ENCODE measurements around the gene KIR3DL1.
"Not testable (repeated sequence)": the region's sequence is repeated elsewhere in the genome, so short reads cannot be mapped to it uniquely, and the experiment has no call there.

The KIR3DL1 gene

GRCh38 chr19:54858476-54858875, 42.2 kb downstream of the KIR3DL1 start:
- not testable (repeated sequence) for H3K9me3 ChIP-seq (ENCODE audit: control insufficient read depth in 1 of 2, low read length in 2 of 2); H3K27ac ChIP-seq (ENCODE audit: low read length); H3K4me3 ChIP-seq (ENCODE audit: low read depth in 1 of 2, low read length in 2 of 2); H3K36me3 ChIP-seq (ENCODE audit: control insufficient read depth in 1 of 2, insufficient read depth in 2 of 2, low read length in 2 of 2); H3K4me1 ChIP-seq (ENCODE audit: control insufficient read depth in 1 of 2, insufficient read depth in 2 of 2, low read length in 2 of 2); H3K27me3 ChIP-seq (ENCODE audit: low read depth, low read length)

GRCh38 chr19:54859421-54859820, 43.2 kb downstream of the KIR3DL1 start:
- H3K27ac ChIP-seq (ENCODE audit: low read length) = not testable (repeated sequence)

GRCh38 chr19:54863459-54863858, 47.2 kb downstream of the KIR3DL1 start:
- H3K4me3 ChIP-seq (ENCODE audit: low read depth in 1 of 2, low read length in 2 of 2); H3K36me3 ChIP-seq (ENCODE audit: control insufficient read depth in 1 of 2, insufficient read depth in 2 of 2, low read length in 2 of 2); H3K4me1 ChIP-seq (ENCODE audit: control insufficient read depth in 1 of 2, insufficient read depth in 2 of 2, low read length in 2 of 2); H3K9me3 ChIP-seq (ENCODE audit: control insufficient read depth in 1 of 2, low read length in 2 of 2); H3K27ac ChIP-seq (ENCODE audit: low read length); H3K27me3 ChIP-seq (ENCODE audit: low read depth, low read length): not testable (repeated sequence)

More at GRCh38 chr19:54859421-54859820, 43.2 kb downstream of the KIR3DL1 start:
- H3K27me3 ChIP-seq (ENCODE audit: low read depth, low read length); H3K9me3 ChIP-seq (ENCODE audit: control insufficient read depth in 1 of 2, low read length in 2 of 2); H3K4me3 ChIP-seq (ENCODE audit: low read depth in 1 of 2, low read length in 2 of 2); H3K36me3 ChIP-seq (ENCODE audit: control insufficient read depth in 1 of 2, insufficient read depth in 2 of 2, low read length in 2 of 2); H3K4me1 ChIP-seq (ENCODE audit: control insufficient read depth in 1 of 2, insufficient read depth in 2 of 2, low read length in 2 of 2): not testable (repeated sequence)

- Histone ChIP-seq H3K4me1 (ENCODE audit: control insufficient read depth in 1 of 2, insufficient read depth in 2 of 2, low read length in 2 of 2) (no peaks in the 10 kb centered on the region), H3K4me3 (ENCODE audit: low read depth in 1 of 2, low read length in 2 of 2) (no peak overlapping the region), H3K36me3 (ENCODE audit: control insufficient read depth in 1 of 2, insufficient read depth in 2 of 2, low read length in 2 of 2) (no peaks in the 10 kb centered on the region), H3K9me3 (ENCODE audit: control insufficient read depth in 1 of 2, low read length in 2 of 2) (no peaks in the 10 kb centered on the region), H3K27ac (ENCODE audit: low read length) (no peak overlapping the region), H3K27me3 (ENCODE audit: low read depth, low read length) (no peaks in the 10 kb centered on the region)
These were observed 55.4 kb downstream of the KIR3DL1 start for GRCh38 chr19:54871696-54872095.

- H3K27ac ChIP-seq (ENCODE audit: low read length) = no peak within 1 kb of the TSS
- no peaks in the 10 kb centered on the region for H3K36me3 ChIP-seq (ENCODE audit: control insufficient read depth in 1 of 2, insufficient read depth in 2 of 2, low read length in 2 of 2)
- H3K4me1 ChIP-seq (ENCODE audit: control insufficient read depth in 1 of 2, insufficient read depth in 2 of 2, low read length in 2 of 2) = no peaks in the 10 kb centered on the region
- H3K9me3 ChIP-seq (ENCODE audit: control insufficient read depth in 1 of 2, low read length in 2 of 2) = peaks cover 0 to 2% of the 10 kb centered on the region in 2 donors
- peak within 1 kb of the TSS in 1 of 2 donors; percentile 21 for H3K4me3 ChIP-seq (ENCODE audit: low read depth in 1 of 2, low read length in 2 of 2)
- no peaks in the 10 kb centered on the region for H3K27me3 ChIP-seq (ENCODE audit: low read depth, low read length)
These were observed 57.7 kb downstream of the KIR3DL1 start, which contains the start of gene FCAR for GRCh38 chr19:54873990-54874389. FCAR (plus strand) TSS chr19:54874235; CDS start chr19:54874290, 55 bp downstream.

DNA sequence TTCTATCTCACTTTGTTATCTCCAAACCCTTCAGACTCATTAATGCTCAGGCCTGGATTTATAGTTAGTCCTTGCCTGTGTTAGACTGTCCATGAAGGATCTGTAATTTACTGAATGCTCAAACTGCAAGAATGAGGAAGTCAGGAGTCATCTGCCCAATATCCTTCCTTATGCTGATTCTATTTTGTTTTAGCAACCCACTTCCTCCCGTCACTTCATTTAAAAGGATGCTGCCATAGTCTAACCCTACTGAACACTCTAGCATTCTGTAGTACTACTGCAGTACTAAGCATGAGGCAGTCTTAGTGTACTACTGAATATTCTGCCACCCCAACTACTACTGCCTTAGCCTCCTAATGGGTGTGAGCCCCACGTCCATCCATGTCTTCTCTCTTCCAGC, 59.2 kb downstream of the KIR3DL1 start:
- Histone ChIP-seq H3K27ac (ENCODE audit: low read length) (no peak overlapping the region), H3K4me3 (ENCODE audit: low read depth in 1 of 2, low read length in 2 of 2) (no peak overlapping the region)

DNA sequence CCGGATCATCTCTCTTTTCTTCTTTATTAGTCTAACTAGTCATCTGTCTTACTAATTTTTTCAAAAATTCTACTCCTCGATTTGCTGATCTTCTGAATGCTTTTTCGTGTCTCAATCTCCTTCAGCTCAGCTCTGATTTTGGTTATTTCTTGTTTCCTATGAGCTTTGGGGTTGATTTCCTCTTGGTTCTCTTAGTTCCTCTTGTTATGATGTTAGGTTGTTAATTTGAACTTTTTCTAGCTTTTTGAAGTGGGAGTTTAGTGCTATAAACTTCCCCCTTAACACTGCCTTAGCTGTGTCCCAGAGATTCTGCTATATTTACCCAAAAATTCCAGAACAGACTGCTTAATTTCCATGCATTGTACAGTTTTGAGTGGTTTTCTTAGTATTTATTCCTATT, 61.2 kb downstream of the KIR3DL1 start:
- Histone ChIP-seq H3K27ac (ENCODE audit: low read length) (no peak overlapping the region), H3K27me3 (ENCODE audit: low read depth, low read length) (no peaks in the 10 kb centered on the region), H3K36me3 (ENCODE audit: control insufficient read depth in 1 of 2, insufficient read depth in 2 of 2, low read length in 2 of 2) (no peaks in the 10 kb centered on the region), H3K4me3 (ENCODE audit: low read depth in 1 of 2, low read length in 2 of 2) (no peak overlapping the region), H3K4me1 (ENCODE audit: control insufficient read depth in 1 of 2, insufficient read depth in 2 of 2, low read length in 2 of 2) (no peaks in the 10 kb centered on the region), H3K9me3 (ENCODE audit: control insufficient read depth in 1 of 2, low read length in 2 of 2) (peaks cover 0 to 2% of the 10 kb centered on the region in 2 donors)

More for the DNA sequence above, 59.2 kb downstream of the KIR3DL1 start:
- Histone ChIP-seq H3K4me1 (ENCODE audit: control insufficient read depth in 1 of 2, insufficient read depth in 2 of 2, low read length in 2 of 2) (no peaks in the 10 kb centered on the region), H3K36me3 (ENCODE audit: control insufficient read depth in 1 of 2, insufficient read depth in 2 of 2, low read length in 2 of 2) (no peaks in the 10 kb centered on the region), H3K27me3 (ENCODE audit: low read depth, low read length) (no peaks in the 10 kb centered on the region), H3K9me3 (ENCODE audit: control insufficient read depth in 1 of 2, low read length in 2 of 2) (peaks cover 0 to 2% of the 10 kb centered on the region in 2 donors)
